Effector CD8-positive, alpha-beta T cell (primary cell): Measurements from ENCODE around the gene ASS1.

Source experiments
- DNase-seq: peaks from one replicate; lab custom pipeline; 2025; lab: John Stamatoyannopoulos, UW

The ASS1 gene

GRCh38 chr9:130418776-130419175, 26.0 kb upstream of the ASS1 start:
- DNase-seq: no peak

GRCh38 chr9:130419521-130420035, 25.2 kb upstream of the ASS1 start:
- no peak for DNase-seq

GRCh38 chr9:130421154-130421801, 23.5 kb upstream of the ASS1 start:
- DNase-seq: no peak

GRCh38 chr9:130421802-130422276, 22.9 kb upstream of the ASS1 start:
- DNase-seq: no peak

- no peak for DNase-seq
These were observed 22.2 kb upstream of the ASS1 start for GRCh38 chr9:130422546-130422945.

GRCh38 chr9:130423272-130423671, 21.5 kb upstream of the ASS1 start:
- DNase-seq: no peak

- DNase-seq: no peak
These were observed 19.9 kb upstream of the ASS1 start for GRCh38 chr9:130424595-130425454.

- no peak for DNase-seq
These were observed 18.9 kb upstream of the ASS1 start for GRCh38 chr9:130425741-130426466.

- no peak for DNase-seq
These were observed 18.3 kb upstream of the ASS1 start for GRCh38 chr9:130426467-130426773.

GRCh38 chr9:130426883-130427282, 17.9 kb upstream of the ASS1 start:
- DNase-seq: no peak

GRCh38 chr9:130427326-130427725, 17.4 kb upstream of the ASS1 start:
- no peak for DNase-seq

- DNase-seq: no peak
These were observed 16.6 kb upstream of the ASS1 start for GRCh38 chr9:130428086-130428665.

- DNase-seq: no peak
These were observed 15.4 kb upstream of the ASS1 start for GRCh38 chr9:130429381-130429780.

GRCh38 chr9:130429831-130430230, 14.9 kb upstream of the ASS1 start:
- no peak for DNase-seq

GRCh38 chr9:130430232-130430631, 14.5 kb upstream of the ASS1 start:
- DNase-seq: no peak

- DNase-seq: no peak
These were observed 13.8 kb upstream of the ASS1 start for GRCh38 chr9:130430734-130431535.

- DNase-seq: no peak
These were observed 13.0 kb upstream of the ASS1 start for GRCh38 chr9:130431536-130432303.

- DNase-seq: no peak
These were observed 12.4 kb upstream of the ASS1 start for GRCh38 chr9:130432362-130432761.

- no peak for DNase-seq
These were observed 12.0 kb upstream of the ASS1 start for GRCh38 chr9:130432796-130433167.

- DNase-seq: no peak
These were observed 11.4 kb upstream of the ASS1 start for GRCh38 chr9:130433168-130433946.
